Smooth muscle cell (in vitro differentiated cells): ENCODE data around the gene MEIS2. TPM values are rescaled to one million over a fixed set of nuclear protein-coding genes. Genes with fewer than 3 reads are reported as not detected.

ENCODE experiments used
- DNase-seq: peaks from one replicate; lab custom pipeline; 2025; ENCODE audit not compliant: unreplicated experiment; lab: John Stamatoyannopoulos, UW
- H2AFZ ChIP-seq: fragments of 200-600 bp; sonication (generic); 2 replicates; pipeline ENCODE4 v1.6.0; 2016; ENCODE audit warnings: antibody characterized with exemption, low read depth, mild to moderate bottlenecking
- H3F3A ChIP-seq: fragments of 200-600 bp; sonication (generic); 2 replicates; pipeline ENCODE4 v1.6.0; 2017; ENCODE audit warnings: antibody characterized with exemption, low read depth
- H3K27ac ChIP-seq: fragments of 200-600 bp; sonication (generic); 2 replicates; pipeline ENCODE4 v1.5.1; 2016; ENCODE audit warnings: low read depth, mild to moderate bottlenecking
- H3K27me3 ChIP-seq: fragments of 200-600 bp; sonication (generic); 2 replicates; pipeline ENCODE4 v1.6.1; 2016; ENCODE audit warnings: low read depth, mild to moderate bottlenecking
- H3K36me3 ChIP-seq: fragments of 200-600 bp; sonication (generic); 2 replicates; pipeline ENCODE4 v1.5.1; 2016; ENCODE audit warnings: low read depth
- H3K4me1 ChIP-seq: fragments of 200-600 bp; sonication (generic); 2 replicates; pipeline ENCODE4 v1.5.1; 2016; ENCODE audit warnings: low read depth
- H3K4me2 ChIP-seq: fragments of 200-600 bp; sonication (generic); 2 replicates; pipeline ENCODE4 v1.6.0; 2016; ENCODE audit warnings: mild to moderate bottlenecking
- H3K4me3 ChIP-seq: fragments of 200-600 bp; sonication (generic); 2 replicates; pipeline ENCODE4 v1.5.1; 2016; ENCODE audit warnings: mild to moderate bottlenecking
- H3K79me2 ChIP-seq: fragments of 200-600 bp; sonication (generic); 2 replicates; pipeline ENCODE4 v1.6.0; 2016; ENCODE audit warnings: low read depth, mild to moderate bottlenecking
- H3K9ac ChIP-seq: fragments of 200-600 bp; sonication (generic); 2 replicates; pipeline ENCODE4 v1.6.0; 2016; ENCODE audit warnings: low read depth
- H3K9me3 ChIP-seq: fragments of 200-600 bp; sonication (generic); replicated peaks from 2 replicates; pipeline ENCODE4 v1.5.1; 2016; ENCODE audit warnings: low read depth
- H4K20me1 ChIP-seq: fragments of 200-600 bp; sonication (generic); 2 replicates; pipeline ENCODE4 v1.6.0; 2016; ENCODE audit warnings: low read depth
- CTCF ChIP-seq: fragments of 200-600 bp; sonication (generic); IDR thresholded peaks from 2 replicates; pipeline ENCODE4 v1.5.1; 2017; ENCODE audit warnings: borderline replicate concordance, mild to moderate bottlenecking, antibody characterized with exemption; ENCODE audit not compliant: insufficient read depth, poor library complexity, severe bottlenecking
- WGBS: methylation state at CpG from one replicate; pipeline ENCODE4 v1.1.7; 2016; ENCODE audit warnings: low lambda C conversion rate; 5-methylcytosine and 5-hydroxymethylcytosine counted together
- polyA plus RNA-seq: library from polyadenylated mRNA; unstranded; fragments of >200 nt; fragmentation: Nextera tagmentation; extraction: Ambion mirVana; gene quantifications from 2 replicates; pipeline ENCODE4 v1.2.1, GENCODE V29; 2016
- total RNA-seq: library from RNA; depleted of rRNA; stranded (reverse); fragments of >200 nt; gene quantifications from 2 replicates; pipeline ENCODE4 v1.2.3, GENCODE V29; 2014

MEIS2 gene
- total and polyA plus RNA-seq, 2 experiments from 2014 or later = 13.0 to 33.4 TPM

GRCh38 chr15:37079726-37080125, 20.6 kb downstream of the MEIS2 start:
- Histone ChIP-seq H3K4me2 (peak overlapping the region; percentile 32), H4K20me1 (peaks cover 14% of the 10 kb centered on the region), H3K36me3 (peaks cover 13% of the 10 kb centered on the region), H3K4me1 (peaks cover 22% of the 10 kb centered on the region), H3K4me3 (no peak overlapping the region), H3K9ac (no peak overlapping the region), H3K79me2 (peaks cover 47% of the 10 kb centered on the region), H2AFZ (no peak overlapping the region), H3K27me3 (no peaks in the 10 kb centered on the region), H3F3A (no peaks in the 10 kb centered on the region), H3K9me3 (no peaks in the 10 kb centered on the region), H3K27ac (no peak overlapping the region)
- no peak for TF ChIP-seq CTCF
- 69% methylated on average over 6 of the region's 6 CpGs for WGBS
- DNase-seq = no peak

- Histone ChIP-seq H4K20me1 (peaks cover 15% of the 10 kb centered on the region), H3F3A (no peaks in the 10 kb centered on the region), H3K27me3 (no peaks in the 10 kb centered on the region), H3K4me3 (no peak overlapping the region), H3K9me3 (no peaks in the 10 kb centered on the region), H3K4me1 (peaks cover 22% of the 10 kb centered on the region), H3K4me2 (no peak overlapping the region), H3K79me2 (peaks cover 40% of the 10 kb centered on the region), H3K36me3 (peaks cover 11% of the 10 kb centered on the region), H3K27ac (peak overlapping the region; percentile 13), H3K9ac (no peak overlapping the region), H2AFZ (no peak overlapping the region)
- TF ChIP-seq CTCF = no peak
- 48% methylated on average over 1 of the region's 1 CpG for WGBS
- no peak for DNase-seq
These were observed 21.8 kb downstream of the MEIS2 start for GRCh38 chr15:37078566-37078965.

GRCh38 chr15:37077623-37078351, 22.6 kb downstream of the MEIS2 start:
- H3K4me3 ChIP-seq = no peak overlapping the region
- peaks cover 3% of the 10 kb centered on the region for H3F3A ChIP-seq
- H3K4me1 ChIP-seq = peaks cover 22% of the 10 kb centered on the region
- H3K27ac ChIP-seq = no peak overlapping the region
- H3K27me3 ChIP-seq = no peaks in the 10 kb centered on the region
- H2AFZ ChIP-seq = no peak overlapping the region
- H3K36me3 ChIP-seq = peaks cover 3% of the 10 kb centered on the region
- no peak for DNase-seq
- peaks cover 33% of the 10 kb centered on the region for H3K79me2 ChIP-seq
- peaks cover 19% of the 10 kb centered on the region for H4K20me1 ChIP-seq
- WGBS = 77% methylated on average over 11 of the region's 11 CpGs
- no peaks in the 10 kb centered on the region for H3K9me3 ChIP-seq
- H3K4me2 ChIP-seq = no peak overlapping the region
- no peak for TF ChIP-seq CTCF
- no peak overlapping the region for H3K9ac ChIP-seq

DNA sequence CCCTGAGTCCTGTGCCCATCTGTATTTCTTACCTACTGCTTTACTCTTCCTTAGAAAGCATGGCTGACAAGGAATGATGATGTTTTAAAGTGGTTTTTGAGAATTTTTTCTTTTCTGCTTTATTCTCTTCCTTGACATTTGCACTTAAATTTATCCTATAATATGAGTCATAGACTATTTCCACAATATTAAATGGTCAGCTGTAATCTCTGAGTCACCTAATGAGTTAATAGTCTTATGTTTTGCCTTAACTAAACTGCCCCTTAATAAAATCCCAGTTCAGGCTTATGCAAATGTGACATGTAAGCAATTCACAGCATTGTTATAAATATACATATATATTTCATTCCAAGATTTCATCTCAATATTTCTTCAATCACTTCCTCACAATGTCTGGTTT, 23.8 kb downstream of the MEIS2 start:
- Histone ChIP-seq H3K9ac (no peak overlapping the region), H3K36me3 (no peaks in the 10 kb centered on the region), H3K4me2 (peak overlapping the region; percentile 30), H3K4me3 (no peak overlapping the region), H3K4me1 (peaks cover 31% of the 10 kb centered on the region), H2AFZ (no peak overlapping the region), H4K20me1 (peaks cover 30% of the 10 kb centered on the region), H3K9me3 (no peaks in the 10 kb centered on the region), H3F3A (peaks cover 3% of the 10 kb centered on the region), H3K27me3 (no peaks in the 10 kb centered on the region), H3K79me2 (peaks cover 22% of the 10 kb centered on the region), H3K27ac (no peak overlapping the region)
- no peak for TF ChIP-seq CTCF
- DNase-seq = no peak
